Measurements from ENCODE around the gene SLC6A17.

The SLC6A17 gene

DNA sequence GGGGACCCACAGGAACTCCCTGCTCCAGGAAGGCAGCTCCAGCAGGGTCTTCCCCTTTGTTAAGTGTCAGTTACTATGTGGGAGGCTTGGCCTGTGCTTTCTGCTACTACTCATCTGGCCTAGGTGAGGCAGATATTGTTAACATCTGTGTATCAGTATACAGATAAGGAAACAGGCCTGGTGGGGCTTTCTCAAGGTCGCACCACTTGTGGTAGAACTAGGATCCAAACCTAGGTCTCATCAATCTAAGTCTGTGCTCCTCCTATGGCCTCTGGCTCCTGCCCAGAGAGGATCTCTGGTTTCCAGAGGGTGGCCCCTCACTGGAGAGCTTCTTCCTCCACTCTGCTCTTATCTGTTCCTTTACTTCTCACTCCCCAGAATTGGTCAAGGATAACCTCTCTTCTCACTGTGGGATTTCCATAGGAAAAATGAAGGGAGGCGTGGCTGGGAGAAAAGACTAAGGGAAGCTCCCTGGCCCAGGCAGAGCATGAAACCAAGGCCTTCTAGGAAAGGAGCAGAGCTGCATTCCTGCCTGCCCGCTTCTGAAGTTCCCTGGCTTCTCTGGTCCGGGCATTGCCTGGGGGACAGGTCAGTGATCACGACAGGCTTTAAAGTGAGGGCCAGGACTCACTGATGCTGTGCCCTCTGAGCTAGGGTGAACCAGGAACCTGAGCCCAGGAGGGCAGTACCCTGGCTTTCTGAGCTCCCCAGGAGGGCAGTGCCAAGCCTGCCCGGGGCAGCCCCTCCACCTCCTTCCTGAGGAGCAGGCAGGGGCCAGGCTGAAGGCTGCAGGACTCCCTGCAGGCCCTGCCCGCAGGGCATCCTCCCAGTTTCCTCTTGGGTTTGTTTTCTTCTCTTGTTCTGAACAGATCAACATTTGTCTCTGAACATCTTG is 65.6 kb downstream of the SLC6A17 start:
- FAIRE-seq (no peak), DNase-seq (ENCODE audit: insufficient read length, low spot score) (no peak)

DNA sequence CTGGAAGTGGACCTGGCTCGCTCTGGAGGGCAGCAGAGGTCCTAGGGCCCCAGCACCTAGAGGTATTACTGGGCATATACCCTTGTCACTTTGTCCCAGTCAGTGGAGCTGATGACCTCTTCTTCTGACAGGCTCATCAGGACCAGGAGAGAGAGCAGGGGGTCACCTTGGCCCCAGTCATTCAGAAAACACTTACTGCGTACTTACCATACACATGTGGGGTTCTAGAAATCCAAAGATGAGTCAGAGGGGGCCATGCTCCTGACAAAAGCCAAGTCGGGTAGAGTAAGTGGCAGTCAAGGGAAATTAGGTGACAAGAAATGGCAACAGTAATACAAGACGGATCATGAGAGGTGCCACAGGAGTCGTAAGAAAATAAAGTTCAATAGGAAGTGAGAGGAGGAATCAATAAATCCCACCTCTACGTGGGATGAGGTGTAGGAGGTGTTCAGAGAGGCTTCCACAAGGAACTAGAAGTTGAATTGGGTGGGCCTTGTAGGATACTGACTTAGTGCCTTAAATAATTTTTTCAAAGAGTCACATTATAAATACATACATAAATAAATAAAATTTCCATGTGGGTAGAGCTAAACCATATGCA is 66.7 kb downstream of the SLC6A17 start:
- FAIRE-seq (no peak), DNase-seq (ENCODE audit: insufficient read length, low spot score) (no peak)

- DNase-seq (ENCODE audit: insufficient read length, low spot score) (no peak), FAIRE-seq (no peak)
Measured at GRCh38 chr1:110218137-110218536, 67.8 kb downstream of the SLC6A17 start.

DNA sequence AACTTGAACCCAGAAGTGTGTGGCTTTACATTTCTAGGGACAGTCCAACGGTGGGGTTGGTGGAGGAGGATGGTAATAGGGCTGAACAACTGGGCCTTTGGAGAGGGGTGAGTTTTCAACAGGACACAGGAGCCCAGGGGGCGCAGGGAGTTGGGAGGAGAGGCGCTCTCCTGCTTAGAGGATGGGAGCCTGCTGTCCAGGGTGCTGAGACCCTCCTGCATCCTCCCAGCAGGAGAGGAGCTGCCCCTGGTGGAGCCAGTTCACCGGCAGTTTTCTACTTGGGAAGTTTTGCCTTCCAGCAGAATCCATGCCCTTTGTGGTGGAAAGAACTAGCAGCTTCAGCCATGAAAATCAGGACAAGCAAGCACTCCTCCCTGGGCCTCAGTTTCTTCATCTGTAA is 68.4 kb downstream of the SLC6A17 start:
- FAIRE-seq, result no peak

GRCh38 chr1:110220324-110220723 is 70.0 kb downstream of the SLC6A17 start:
- FAIRE-seq, result no peak
- DNase-seq (ENCODE audit: insufficient read length, low spot score), result no peak

More for the DNA sequence above, 68.4 kb downstream of the SLC6A17 start:
- no peak for DNase-seq (ENCODE audit: insufficient read length, low spot score)

DNA sequence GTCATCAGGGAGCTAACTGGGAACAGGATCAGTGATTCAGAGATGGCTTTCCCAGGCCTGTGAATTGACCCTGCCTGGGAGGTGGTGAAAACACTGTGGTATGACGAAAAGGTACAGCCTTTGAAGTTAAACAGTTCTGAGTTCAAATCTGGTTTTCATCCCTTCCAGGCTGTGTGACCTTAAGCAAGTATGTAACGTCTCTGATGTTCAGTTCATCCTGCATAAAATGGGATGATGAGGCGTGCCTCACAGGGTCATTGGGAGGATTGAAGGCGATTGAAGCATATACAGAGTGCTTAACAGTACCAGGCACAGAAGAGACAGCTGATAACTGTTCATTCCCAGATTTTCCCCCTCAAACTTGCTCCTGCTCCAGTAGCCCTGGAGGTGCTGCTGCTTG is 70.8 kb downstream of the SLC6A17 start:
- FAIRE-seq, result no peak
- no peak for DNase-seq (ENCODE audit: insufficient read length, low spot score)

GRCh38 chr1:110223127-110223526 is 72.8 kb downstream of the SLC6A17 start:
- FAIRE-seq, result no peak
- no peak for DNase-seq (ENCODE audit: insufficient read length, low spot score)

- DNase-seq (ENCODE audit: insufficient read length, low spot score), result no peak
- no peak for FAIRE-seq
Measured at GRCh38 chr1:110223581-110223980, 73.3 kb downstream of the SLC6A17 start.

DNA sequence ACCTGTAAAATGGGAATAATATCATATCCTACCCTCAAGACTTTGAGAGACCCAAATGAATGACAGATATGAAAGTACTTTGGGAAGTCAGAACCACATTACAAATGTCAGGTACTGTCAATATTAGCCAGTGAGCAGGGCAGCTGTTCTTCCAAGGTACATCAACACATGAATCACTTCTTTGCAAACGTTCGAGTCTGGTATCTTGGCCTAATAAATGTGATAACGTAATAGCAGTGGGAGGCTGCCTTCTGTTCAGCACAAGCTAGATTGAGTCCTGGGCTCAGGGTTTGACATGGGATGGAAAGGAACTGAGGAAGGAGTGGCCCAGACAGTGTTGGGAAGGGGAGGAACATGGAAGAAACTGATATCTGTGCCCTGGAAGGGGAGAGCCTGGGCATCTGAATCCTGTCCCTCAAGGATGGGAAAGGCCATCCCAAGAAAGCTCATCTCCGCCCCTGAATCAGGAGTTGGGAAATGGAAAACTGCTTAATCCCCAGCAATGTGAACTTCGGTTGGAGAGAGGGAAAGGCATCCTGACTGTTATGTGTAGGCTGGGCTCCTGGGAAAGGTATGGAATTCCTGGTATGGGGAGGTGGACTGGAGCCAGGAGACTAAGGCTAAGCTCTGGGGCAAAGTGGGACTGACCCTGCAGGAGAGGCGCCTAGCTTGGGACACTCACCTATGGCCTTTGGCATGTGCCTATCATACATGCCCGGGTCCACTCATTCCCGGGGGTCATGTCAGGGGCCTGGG is 74.1 kb downstream of the SLC6A17 start:
- FAIRE-seq, result no peak

GRCh38 chr1:110225212-110225611 is 74.9 kb downstream of the SLC6A17 start:
- FAIRE-seq (no peak), DNase-seq (ENCODE audit: insufficient read length, low spot score) (no peak)

More for the DNA sequence above, 74.1 kb downstream of the SLC6A17 start:
- no peak for DNase-seq (ENCODE audit: insufficient read length, low spot score)

- DNase-seq (ENCODE audit: insufficient read length, low spot score) (no peak), FAIRE-seq (no peak)
Measured at GRCh38 chr1:110225756-110226404, 75.6 kb downstream of the SLC6A17 start.

DNA sequence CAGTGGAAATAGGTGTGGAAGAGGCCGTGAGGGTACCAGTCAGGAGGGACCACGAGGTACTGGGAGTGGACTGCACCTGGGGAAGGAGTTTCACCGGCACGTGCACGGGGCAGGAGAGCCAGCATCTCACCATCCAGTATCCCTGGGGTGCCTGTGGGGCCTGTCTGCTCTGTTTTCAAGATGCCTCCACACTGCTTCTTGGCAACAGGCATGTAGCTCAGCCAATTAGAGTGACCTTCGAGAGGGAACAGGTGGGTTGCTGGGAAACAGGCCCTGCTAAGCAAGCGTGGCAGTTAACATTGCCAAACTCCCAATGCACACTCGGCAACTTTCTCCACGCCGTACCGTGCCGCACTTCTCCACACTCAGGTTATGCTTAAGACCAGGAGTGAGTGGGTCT is 77.5 kb downstream of the SLC6A17 start:
- FAIRE-seq (no peak), DNase-seq (ENCODE audit: insufficient read length, low spot score) (no peak)

DNA sequence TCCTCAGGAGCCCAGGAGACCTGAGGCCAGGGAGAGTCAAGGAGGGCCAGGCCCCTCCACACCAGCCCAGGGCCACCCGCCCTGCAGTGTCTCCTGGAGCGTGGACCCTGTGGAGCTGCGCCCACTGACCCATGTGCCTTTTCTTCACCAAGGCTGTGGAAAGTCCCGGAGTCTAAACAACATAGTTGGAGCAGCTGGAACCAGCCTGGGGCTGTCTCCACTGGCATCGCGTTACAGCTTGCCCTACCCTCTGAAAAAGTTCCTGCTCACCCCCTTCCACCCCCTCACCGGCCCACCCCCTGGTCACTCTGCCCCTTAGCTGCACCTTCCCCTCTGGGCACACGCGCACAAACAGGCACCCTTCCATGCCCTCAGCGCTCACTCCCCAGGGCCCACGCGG is 78.1 kb downstream of the SLC6A17 start:
- no peak for FAIRE-seq
- DNase-seq (ENCODE audit: insufficient read length, low spot score), result no peak

DNA sequence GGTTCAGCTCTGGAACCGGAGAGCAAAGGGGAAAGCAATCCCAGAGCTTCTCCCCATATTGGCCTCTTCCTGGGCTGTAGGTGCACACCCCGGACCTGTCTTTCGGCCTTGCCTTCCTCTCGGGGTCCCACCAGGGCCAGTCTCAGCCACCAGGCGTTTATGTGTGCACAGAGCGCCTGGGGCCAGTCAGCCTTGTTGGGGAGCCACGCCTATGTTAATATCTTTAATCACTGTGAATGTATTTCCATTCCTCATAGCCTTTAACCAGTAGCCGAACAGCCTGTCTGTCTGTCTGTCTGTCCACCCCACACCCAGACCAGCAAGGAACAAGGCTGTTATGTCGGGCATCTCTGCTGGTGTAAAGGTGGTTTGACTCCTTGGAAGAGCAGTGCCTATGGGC is 78.6 kb downstream of the SLC6A17 start:
- DNase-seq (ENCODE audit: insufficient read length, low spot score) (no peak), FAIRE-seq (no peak)

DNA sequence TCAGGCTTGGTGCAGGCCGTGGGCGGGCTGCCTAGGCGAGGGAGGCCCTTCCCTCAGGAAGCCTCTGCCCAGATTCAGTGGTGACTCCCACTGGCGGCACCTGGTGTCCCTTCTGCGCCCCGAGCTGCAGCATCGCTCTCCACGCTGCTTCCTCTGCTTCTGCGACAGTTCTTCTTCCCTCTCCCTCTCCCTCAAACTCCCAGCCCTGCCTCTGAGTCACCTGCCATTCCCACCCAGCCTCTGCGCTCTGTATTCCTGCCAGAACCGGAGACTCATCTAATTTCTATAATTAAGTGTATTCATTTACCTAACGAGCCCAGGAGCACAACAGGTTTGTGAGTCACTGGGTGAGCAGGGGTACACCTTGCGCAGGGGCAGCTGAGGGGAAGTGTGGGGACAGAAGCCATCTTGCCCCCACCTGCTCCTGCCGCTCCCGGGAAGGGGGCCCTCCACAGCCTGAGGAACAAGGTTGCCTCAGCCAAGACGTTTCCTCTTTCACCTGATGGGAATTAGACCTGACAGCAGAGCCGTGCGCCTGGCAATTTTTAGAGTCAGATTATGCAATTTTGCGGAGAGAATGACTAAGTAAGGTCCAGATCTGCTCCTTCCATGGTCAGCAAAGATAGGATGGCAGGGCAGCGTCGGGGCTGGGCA is 79.2 kb downstream of the SLC6A17 start:
- no peak for DNase-seq (ENCODE audit: insufficient read length, low spot score)
- FAIRE-seq, result no peak

DNA sequence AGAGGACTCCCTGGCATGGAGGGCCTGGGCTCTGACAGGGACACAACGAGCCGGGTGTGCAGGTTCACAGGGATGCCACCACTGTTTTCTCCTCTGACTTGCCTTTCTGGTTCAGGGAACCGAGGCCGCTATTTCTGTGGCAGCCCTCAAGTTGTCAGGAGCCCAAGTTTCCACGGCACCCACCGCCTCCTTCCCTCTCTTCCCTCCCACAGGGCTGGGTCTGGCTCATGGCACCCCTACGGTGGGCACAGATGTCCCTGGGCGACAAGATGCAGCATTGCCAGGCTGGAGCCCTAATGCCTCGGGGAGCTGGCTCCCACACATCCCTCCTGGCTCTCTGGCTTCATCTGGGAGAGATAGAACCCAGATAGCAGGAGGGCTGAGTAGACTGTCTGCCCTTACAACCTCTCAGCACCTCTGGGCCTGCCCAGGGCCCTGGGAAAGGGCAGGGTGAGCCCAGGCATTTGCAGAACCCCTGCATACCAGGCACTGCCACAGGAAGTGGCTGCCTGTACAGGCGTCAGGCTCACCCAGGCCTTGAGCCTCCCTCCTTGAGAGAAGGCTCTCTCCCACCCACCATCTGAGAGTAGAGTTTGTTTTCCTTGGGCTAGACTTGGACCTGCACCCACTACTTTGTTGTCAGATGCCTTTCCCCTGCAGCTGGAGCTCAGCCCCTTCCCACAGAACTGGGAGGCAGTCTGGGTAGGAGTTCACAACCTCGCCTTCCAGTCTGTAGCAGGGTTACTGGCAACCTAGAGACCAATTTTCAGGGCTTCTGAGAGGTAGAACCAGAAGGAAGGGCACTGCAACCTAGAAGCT is 80.3 kb downstream of the SLC6A17 start:
- FAIRE-seq, result no peak

GRCh38 chr1:110233861-110234260 is 83.6 kb downstream of the SLC6A17 start:
- DNase-seq (ENCODE audit: insufficient read length, low spot score), result no peak
- no peak for FAIRE-seq

More for the DNA sequence above, 80.3 kb downstream of the SLC6A17 start:
- no peak for DNase-seq (ENCODE audit: insufficient read length, low spot score)

GRCh38 chr1:110234691-110235090 is 84.4 kb downstream of the SLC6A17 start:
- FAIRE-seq, result no peak
- no peak for DNase-seq (ENCODE audit: insufficient read length, low spot score)

- DNase-seq (ENCODE audit: insufficient read length, low spot score) (no peak), FAIRE-seq (no peak)
Measured at GRCh38 chr1:110235181-110235833, 85.0 kb downstream of the SLC6A17 start.

Data from HTR-8/SVneo (cell line).